HG03457 (cell line): ENCODE results near the gene BBS2.
"Not testable (repeated sequence)": the region's sequence is repeated elsewhere in the genome, so short reads cannot be mapped to it uniquely, and the experiment has no call there.

ENCODE experiments used
- ATAC-seq: cut with Tn5 transposase; IDR thresholded peaks from one replicate; pipeline ENCODE4 v1.9.1; 2021; ENCODE audit warnings: moderate number of reproducible peaks; ENCODE audit not compliant: unreplicated experiment

The BBS2 gene

GRCh38 chr16:56525236-56525635 is 5.4 kb upstream of the BBS2 start:
- no peak for ATAC-seq

GRCh38 chr16:56520251-56520577 is 390 bp upstream of the BBS2 start:
- ATAC-seq, result no peak

GRCh38 chr16:56518425-56518824 is 1.4 kb downstream of the BBS2 start:
- no peak for ATAC-seq

GRCh38 chr16:56517206-56517605 is 2.6 kb downstream of the BBS2 start:
- ATAC-seq, result no peak

GRCh38 chr16:56515665-56516064 is 4.2 kb downstream of the BBS2 start:
- no peak for ATAC-seq

- ATAC-seq, result no peak
Observed at GRCh38 chr16:56514845-56515244, 5.0 kb downstream of the BBS2 start.

- ATAC-seq, result no peak
Observed at GRCh38 chr16:56513972-56514371, 5.9 kb downstream of the BBS2 start.

GRCh38 chr16:56513091-56513490 is 6.7 kb downstream of the BBS2 start:
- no peak for ATAC-seq

GRCh38 chr16:56512025-56512424 is 7.8 kb downstream of the BBS2 start:
- ATAC-seq, result no peak

GRCh38 chr16:56510544-56510943 is 9.3 kb downstream of the BBS2 start:
- no peak for ATAC-seq

- no peak for ATAC-seq
Observed at GRCh38 chr16:56506941-56507340, 12.9 kb downstream of the BBS2 start.

GRCh38 chr16:56505181-56505580 is 14.6 kb downstream of the BBS2 start:
- no peak for ATAC-seq

GRCh38 chr16:56493815-56494214 is 26.0 kb downstream of the BBS2 start:
- no peak for ATAC-seq

GRCh38 chr16:56493126-56493525 is 26.7 kb downstream of the BBS2 start:
- no peak for ATAC-seq

GRCh38 chr16:56491657-56492261 is 28.1 kb downstream of the BBS2 start:
- ATAC-seq, result no peak

- ATAC-seq, result not testable (repeated sequence)
Observed at GRCh38 chr16:56488868-56489267, 31.0 kb downstream of the BBS2 start.

GRCh38 chr16:56488035-56488434 is 31.8 kb downstream of the BBS2 start:
- no peak for ATAC-seq

GRCh38 chr16:56483394-56483793 is 36.4 kb downstream of the BBS2 start:
- no peak for ATAC-seq

GRCh38 chr16:56482683-56483236 is 37.1 kb downstream of the BBS2 start:
- ATAC-seq, result no peak

- no peak for ATAC-seq
Observed at GRCh38 chr16:56481468-56482122, 38.2 kb downstream of the BBS2 start.

- no peak for ATAC-seq
Observed at GRCh38 chr16:56480776-56481467, 38.9 kb downstream of the BBS2 start.

GRCh38 chr16:56479469-56479868 is 40.4 kb downstream of the BBS2 start:
- ATAC-seq, result no peak
